HG03097 (cell line): ENCODE data around the gene TM7SF2.
A peak's percentile ranks its signal among the peaks of the same experiment; 100 is the strongest.
"Not testable (repeated sequence)": the region's sequence is repeated elsewhere in the genome, so short reads cannot be mapped to it uniquely, and the experiment has no call there.

Experiments used
- ATAC-seq: cut with Tn5 transposase; IDR thresholded peaks from one replicate; pipeline ENCODE4 v1.9.1; 2021; ENCODE audit not compliant: unreplicated experiment, low FRiP score

The TM7SF2 gene

GRCh38 chr11:65113361-65113756 is 1.7 kb downstream of the TM7SF2 start:
- ATAC-seq: no peak

GRCh38 chr11:65113839-65114238 is 2.2 kb downstream of the TM7SF2 start:
- ATAC-seq: no peak

- no peak for ATAC-seq
Measured at GRCh38 chr11:65114538-65115171, 3.0 kb downstream of the TM7SF2 start.

- ATAC-seq: no peak
Measured at GRCh38 chr11:65115361-65116082, 3.9 kb downstream of the TM7SF2 start.

DNA sequence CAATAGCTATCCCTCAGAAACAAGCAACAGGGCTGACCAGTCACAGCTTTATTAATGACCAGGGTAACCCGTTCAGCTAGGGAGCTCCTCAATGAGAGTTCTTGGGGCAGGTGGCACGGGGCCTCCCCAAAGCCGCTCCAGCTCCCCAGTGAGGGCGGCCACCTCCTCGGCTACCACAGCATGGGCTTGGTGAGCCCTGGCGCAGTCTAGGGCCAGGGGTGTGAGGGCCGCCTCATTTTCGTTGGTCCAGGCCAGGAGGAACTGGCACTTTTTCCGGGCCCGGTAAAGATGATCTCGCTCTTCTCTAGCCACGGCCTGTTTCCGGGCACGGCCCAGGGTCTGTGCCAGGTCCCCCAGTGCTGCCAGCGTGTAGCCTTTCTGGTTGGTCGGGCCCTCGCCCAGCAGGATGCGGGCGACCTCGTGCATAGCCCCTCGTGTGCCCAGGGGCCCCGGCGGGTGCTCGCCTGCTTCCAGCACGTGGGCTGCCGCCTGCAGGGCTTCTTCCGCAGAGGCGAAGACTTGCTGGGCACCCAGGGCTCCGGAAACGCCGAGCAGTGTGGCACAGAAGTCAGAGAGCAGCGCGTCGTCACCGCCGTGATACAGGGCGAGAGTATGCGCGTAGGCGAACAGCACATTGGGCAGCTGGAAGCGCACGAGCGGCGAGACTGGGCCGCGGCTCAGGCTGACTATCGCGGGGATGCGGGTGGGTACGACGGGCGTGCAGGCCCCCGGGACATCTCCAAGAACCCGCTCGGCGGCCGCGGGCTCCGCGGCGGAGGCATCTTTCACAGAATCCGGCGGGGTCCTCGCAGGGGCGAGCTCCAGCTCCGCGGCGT is 4.9 kb downstream of the TM7SF2 start:
- peak; percentile 2 for ATAC-seq

DNA sequence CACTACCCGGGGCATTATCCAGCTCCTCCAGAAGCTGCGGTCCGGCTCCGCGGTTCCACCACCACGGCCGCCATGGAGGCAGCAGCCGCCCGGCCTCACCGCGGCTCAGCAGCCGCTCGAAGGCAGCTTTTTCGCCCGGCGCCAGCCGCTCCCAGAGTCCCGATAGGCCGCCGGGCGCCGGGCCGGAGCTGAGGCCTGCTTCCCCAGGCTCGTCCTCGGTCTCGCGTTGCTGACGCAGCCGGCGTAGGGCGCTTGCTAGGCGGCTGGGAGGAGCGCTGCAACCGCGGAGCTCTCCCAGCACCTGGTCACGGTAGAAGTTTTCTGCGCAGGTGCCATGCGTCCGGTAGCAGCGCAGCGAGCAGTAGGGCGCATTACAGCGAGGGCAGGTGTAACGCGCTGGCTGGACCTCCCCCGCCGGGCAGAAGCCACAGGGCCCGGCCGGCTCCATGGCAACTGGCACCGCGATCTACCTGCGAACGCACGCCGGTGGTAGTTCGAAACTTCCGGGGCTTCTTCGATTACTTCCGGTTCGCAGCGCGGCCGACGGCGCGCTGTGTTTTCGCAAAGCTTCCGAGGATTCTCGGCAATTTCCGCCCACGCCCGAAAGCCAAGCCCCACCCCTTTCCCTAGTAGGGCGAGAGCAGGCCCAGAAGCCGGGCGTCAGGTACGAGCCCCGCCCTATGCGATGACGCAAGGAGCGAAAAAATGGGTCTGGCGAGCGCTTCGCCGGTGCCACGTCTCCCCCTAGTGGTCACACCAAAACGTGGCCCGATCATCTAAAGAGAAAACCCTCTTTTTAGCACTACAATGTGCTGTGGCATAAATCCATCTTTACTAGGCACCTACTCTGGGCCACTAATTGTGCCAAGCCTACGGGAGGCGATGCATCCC is 5.8 kb downstream of the TM7SF2 start, which contains the start of gene ZNHIT2:
Gene ZNHIT2 (minus strand): TSS at position 496 of the 891 bp plus-strand sequence. CDS start 48 bp downstream, at position 448.
- peak; percentile 56 for ATAC-seq

DNA sequence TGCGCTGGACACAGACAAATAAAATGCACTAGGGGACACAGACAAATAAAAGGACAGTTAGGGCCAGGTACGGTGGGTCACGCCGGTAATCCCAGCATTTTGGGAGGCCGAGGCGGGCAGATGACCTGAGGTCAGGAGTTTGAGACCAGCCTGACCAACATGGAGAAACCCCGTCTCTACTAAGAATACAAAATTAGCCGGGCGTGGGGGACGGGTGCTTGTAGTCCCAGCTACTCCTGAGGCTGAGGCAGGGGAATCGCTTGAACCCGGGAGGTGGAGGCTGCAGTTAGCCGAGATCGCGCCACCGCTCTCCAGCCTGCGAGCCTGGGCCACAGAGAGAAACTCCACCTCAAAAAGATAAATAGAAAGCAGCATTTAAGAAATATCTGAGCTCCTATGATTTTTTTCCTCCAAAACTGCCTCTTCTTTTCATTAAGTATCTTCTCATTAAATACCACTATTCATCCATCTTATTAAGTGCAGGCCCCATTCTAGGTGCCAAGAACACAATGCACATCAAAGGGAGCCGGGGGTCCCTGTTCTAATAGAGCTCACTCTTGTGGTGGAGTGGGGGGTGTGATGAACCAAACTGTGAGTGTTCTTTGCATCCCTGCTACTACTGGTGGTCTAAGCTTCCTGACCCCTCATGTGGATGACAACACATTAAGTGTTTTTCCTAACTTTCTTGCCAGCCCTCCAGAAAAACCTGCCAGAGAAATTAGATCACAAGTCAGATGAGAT is 6.6 kb downstream of the TM7SF2 start:
- no peak for ATAC-seq

DNA sequence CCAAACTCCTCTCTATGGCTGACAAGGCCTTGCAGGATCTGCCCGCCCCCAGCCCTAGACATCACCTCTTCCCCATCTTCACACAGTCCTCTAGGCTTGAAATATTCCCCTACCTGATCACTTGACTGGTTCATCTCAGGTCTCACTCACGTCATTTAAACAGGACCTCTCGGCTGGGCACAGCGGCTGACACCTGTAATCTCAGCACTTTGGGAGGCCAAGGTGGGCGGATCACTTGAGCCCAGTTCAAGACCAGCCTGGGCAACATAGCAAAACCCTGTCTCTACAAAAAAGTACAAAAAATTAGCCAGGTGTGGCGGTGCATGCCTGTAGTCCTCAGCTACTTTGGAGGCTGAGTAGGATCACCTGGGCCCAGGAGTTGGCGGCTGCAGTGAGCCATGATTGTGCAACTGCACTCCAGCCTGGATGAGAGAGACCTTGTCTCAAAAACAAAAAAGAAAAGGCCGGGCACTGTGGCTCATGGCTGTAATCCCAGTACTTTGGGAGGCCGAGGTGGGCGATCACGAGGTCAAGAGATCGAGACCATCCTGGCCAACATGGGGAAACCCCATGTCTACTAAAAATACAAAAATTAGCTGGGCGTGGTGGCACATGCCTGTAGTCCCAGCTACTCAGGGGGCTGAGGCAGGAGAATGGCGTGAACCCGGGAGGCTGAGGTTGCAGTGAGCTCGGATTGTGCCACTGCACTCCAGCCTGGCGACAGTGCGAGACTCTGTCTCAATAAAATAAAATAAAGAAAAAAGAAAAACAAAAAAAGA is 7.4 kb downstream of the TM7SF2 start:
- ATAC-seq: not testable (repeated sequence)

DNA sequence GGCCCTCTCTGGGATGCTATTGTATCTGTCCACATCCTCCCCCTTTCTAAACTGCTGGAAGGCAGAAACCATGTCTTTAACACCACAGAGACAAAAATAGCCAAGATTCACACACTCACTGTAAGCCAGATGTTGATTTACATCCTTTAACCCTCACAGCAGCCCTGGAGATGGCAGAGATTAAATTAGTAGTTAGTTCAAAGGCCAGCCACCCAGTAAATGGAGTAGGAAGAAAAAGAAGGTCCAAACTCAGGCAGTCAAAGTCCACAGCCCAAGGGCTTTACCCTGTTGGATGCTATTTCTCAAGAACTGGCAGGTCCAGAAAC is 8.0 kb downstream of the TM7SF2 start:
- ATAC-seq: no peak

DNA sequence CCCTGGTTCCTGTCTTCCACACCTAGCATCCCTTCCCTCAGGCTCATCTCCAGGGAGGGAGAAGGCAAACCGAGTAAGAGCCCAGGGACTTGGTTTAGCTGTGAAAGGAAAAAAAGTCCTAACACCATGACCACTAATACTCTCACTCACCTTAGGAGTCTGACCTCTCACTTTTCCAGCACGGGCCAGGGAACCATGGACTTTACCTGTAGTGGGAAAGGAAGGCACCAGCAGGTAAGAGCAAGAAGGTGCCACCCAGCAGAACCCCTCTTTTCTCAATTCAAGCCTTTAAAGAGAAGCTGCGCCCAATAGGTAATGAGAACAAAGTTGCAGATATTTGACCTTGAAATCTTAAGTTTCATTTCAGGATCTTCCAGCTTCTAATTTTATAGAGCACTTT is 9.2 kb downstream of the TM7SF2 start:
- ATAC-seq: no peak

DNA sequence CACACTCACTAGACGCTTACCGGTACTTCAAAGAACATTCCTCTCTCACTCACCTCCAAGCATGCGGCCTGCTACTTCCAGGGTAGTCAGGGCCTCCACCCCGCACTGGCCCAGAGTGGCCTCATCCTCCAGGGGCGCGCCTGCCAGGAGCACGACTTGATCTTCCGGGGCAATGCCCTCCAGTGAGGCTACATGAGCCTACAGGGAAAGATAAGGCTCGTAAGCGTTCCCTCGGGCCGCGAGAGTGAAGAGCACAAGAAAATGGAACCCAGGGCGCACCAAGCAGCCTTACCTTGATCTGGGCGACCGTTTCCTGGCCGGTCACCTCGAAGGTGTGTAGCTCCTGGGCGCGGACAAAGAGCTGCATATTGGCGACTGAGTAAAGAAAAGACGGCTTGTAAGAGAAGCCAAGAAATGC is 9.8 kb downstream of the TM7SF2 start:
- no peak for ATAC-seq

- ATAC-seq: peak; percentile 60
Measured at GRCh38 chr11:65121865-65122696, 10.4 kb downstream of the TM7SF2 start, which contains the start of the genes FAU and MRPL49. Gene FAU, minus strand, starts transcription at chr11:65122134. Its CDS starts 321 bp downstream, at chr11:65121813. Gene MRPL49, plus strand, starts transcription at chr11:65122321. Its CDS starts 26 bp downstream, at chr11:65122347.

DNA sequence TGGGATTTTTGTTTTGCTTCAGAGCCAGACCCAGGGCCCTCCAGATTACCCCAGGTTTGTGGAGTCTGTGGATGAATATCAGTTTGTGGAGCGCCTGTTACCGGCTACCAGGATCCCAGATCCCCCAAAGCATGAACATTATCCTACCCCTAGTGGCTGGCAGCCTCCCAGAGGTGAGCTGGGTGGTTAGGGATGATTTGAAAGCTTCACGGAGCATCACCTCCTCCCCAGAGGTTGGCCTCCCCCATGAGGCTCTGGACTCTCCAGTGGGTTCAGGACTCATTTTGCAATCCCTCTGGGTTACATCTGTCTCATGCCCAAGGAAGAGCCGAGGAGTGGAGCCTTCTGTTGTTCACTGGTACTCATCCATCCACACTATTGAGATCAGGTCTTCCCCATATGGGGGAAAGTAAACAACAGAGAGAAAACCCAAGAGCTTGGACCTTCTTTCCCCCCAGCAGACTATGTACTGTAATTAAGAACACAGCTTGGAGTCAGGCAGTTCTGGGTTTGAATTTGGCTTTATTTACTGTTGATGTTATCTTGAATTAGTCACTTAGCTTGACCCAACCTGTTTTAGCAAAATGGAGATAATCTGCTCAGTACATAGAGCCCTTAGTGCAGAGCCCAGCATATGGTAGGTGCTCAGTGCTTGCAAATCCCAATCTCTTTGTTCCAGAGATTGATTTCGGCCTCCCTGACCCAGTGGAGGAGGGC is 13.0 kb downstream of the TM7SF2 start:
- no peak for ATAC-seq

DNA sequence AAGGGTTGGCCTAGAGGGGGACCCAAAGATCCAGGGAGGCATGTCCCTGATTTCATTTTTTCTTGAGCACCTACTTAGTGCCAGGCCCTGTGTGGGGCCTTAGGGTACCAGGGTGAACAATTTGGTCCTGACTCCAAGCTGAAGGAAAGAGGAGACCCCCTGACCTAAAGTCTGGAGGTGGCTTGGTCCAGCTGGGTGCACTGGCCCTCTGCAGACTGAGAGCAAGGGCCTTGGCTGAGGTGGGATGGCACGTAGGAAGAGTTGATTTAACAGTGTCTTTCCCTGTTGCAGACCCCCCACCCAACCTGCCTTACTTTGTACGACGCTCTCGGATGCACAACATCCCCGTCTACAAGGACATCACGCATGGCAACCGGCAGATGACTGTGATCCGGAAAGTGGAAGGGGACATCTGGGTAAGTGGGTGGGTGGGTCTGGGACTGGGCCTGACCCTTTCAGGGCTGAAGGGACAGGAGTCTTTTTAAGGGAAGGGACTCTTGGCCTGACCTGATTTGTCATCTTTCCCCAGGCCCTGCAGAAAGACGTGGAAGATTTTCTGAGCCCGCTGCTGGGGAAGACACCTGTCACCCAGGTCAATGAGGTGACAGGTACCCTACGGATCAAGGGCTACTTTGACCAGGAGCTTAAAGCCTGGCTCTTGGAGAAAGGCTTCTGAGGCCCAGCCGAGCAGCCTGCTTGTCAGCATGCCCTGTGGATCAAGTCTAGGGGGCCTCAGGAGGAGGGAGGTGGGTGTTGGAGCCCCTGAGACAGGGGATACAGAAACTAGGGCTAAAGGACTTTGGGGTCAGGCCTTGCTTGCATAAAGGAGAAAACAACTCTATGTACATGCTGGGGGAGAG is 13.8 kb downstream of the TM7SF2 start:
- no peak for ATAC-seq

GRCh38 chr11:65126624-65127274 is 15.1 kb downstream of the TM7SF2 start:
- no peak for ATAC-seq
